Ramos (cell line): ENCODE results near the gene CXCL13.
"Not testable (repeated sequence)": the region's sequence is repeated elsewhere in the genome, so short reads cannot be mapped to it uniquely, and the experiment has no call there.

Source experiments
- in situ Hi-C: fragments of 300-500 bp; cut with MboI; formaldehyde crosslinking; loops from one replicate; pipeline ENCODE4 v1.14.3; 2022; ENCODE audit warnings: low sequenced_read_pairs; ENCODE audit not compliant: unreplicated experiment

The CXCL13 gene, protein sequence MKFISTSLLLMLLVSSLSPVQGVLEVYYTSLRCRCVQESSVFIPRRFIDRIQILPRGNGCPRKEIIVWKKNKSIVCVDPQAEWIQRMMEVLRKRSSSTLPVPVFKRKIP

DNA sequence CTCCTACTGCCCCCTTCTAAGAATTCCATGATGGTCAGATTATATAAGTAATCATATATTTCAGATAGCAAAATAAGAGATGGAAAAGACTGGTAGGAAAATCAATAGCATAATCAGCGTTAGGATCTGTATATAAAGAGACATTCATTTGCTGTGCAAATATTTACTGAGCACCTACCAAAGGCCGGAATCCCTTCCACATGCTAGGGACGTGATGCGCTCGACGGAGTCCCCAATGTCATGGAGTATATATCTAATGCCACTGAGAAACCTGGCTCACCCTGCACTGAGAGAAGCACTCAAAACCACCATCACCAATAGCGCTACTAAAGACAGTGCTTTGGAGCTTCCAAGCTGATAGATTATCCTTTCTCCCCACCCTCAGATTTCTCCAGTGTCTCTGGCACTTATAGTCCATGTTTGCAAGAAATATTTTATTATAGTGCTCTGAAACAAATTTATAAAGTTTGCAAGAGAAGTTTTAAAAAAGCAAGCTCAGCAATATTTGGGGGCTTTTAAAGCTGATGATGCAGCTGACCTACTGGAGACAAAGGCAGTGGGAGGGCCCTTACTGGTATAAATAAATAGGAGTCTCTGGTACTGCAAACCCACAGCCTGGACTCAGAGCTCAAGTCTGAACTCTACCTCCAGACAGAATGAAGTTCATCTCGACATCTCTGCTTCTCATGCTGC is at the start of gene CXCL13:
TSS of gene CXCL13 (plus strand) at position 611 of the 693 bp plus-strand sequence. CDS start at position 657, 46 bp downstream.
- in situ Hi-C loops = loop anchor here (10.0 kb wide), 1 partner anchor 231 kb away; no protein-coding TSS in a partner anchor

DNA sequence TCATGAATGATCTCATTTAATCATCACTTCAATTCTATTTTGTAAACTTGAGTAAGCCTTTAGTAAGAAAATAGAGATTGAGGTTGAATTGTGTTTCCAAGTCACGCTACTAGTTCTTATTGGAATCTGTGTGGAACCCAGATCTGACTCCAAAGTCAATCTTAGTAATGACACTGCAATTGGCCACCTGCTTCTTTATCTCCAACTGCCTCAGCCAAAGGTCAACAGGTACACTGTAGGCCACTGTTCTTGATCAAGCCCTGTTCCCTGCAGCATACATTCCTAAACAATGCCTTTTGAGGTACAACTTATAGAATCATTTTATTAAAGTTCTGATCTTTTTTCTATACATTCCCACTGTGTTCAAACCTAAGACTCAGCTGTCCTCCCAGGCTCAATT is 45.5 kb upstream of the CXCL13 start:
- in situ Hi-C loops = no loop called here

DNA sequence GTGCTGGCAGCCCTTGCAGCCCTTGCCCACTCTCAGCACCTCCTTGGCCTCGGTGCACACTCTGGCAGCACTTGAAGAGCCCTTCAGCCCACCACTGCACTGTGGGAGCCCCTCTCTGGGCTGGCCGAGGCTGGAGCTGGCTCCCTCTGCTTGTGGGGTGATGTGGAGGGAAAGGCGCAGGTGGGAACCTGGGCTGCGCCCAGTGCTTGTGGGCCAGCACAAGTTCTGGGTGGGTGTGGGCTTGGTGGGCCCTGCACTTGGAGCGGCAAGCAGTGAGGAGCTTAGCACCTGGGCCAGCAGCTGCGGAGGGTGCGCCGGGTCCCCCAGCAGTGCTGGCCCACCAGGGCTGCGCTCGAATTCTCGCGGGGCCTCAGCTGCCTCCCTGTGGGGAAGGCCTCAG is 43.9 kb upstream of the CXCL13 start:
- in situ Hi-C loops = not testable (repeated sequence)

DNA sequence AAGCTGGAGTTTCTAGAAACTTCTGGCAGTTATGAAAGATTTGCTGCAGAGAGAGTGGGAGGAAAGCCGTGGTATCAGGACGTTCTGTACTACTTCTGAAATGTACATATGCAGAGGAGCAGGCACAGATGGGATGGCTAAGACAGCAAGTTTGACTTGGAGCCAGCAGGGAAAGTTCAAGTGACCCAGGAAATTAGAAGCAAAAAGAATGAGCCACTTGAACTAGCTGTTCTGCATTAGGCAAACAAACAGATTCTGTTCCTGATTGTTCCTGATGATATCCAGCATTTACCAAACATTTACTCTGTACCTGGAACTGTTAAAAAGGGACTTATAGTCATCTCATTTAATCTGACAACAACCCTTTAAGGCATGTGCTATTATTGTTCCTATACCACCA is 41.4 kb upstream of the CXCL13 start:
- in situ Hi-C loops = no loop called here

DNA sequence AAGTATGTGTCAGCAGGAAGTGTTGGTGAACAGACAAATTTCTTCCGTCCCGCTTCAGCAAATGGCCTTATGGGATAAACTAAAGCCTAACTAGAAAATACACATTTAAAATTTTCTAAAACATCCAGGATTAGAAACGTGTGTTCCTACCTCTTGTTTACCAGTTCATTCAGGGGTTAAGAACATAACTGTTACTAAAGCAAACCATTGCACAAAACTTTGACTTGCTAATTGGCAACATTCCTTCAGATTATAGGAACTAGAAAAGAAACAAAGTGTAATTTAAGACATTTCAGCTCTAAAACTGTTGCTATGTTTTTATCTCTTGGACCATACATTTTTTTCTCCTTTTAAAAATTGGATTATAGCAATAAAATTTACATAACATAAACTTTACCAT is 39.5 kb upstream of the CXCL13 start:
- in situ Hi-C loops = no loop called here

DNA sequence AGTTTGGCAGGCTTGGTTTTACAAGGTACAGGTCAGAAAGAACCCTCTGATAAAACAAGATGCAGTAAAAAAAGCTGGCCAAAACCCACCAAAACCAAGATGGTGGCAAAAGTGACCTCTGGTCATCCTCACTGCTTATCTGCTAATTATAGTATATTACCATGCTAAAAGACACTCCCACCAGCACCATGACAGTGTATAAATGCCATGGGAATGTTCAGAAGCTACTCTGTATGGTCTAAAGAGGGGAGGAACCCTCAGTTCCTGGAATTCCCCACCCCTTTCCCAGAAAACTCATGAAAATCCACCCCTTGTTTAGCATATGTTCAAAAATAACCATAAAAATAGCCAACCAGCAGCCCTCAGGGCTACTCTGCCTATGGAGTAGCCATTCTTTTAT is 38.1 kb upstream of the CXCL13 start:
- in situ Hi-C loops = no loop called here

DNA sequence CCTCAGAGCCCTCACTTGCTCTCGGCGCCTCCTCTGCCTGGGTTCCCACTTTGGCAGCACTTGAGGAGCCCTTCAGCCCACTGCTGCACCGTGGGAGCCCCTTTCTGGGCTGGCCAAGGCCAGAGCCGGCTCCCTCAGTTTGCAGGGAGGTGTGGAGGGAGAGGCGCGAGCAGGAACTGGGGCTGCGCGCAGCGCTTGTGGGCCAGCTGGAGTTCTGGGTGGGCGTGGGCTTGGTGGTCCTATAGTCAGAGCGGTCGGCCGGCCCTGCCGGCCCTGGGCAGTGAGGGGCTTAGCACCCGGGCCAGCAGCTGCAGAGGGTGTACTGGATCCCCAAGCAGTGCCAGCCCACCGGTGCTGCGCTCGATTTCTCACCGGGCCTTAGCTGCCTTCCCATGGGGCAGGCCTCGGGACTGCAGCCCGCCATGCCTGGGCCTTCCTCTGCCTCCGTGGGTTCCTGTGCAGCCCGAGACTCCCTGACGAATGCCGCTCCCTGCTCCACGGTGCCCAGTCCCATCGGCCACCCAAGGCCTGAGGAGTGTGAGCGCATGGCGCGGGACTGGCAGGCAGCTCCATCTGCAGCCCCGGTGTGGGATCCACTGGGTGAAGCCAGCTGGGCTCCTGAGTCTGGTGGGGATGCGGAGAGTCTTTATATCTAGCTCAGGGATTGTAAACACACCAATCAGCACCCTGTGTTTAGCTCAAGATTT is 35.0 kb upstream of the CXCL13 start:
- in situ Hi-C loops = not testable (repeated sequence)

DNA sequence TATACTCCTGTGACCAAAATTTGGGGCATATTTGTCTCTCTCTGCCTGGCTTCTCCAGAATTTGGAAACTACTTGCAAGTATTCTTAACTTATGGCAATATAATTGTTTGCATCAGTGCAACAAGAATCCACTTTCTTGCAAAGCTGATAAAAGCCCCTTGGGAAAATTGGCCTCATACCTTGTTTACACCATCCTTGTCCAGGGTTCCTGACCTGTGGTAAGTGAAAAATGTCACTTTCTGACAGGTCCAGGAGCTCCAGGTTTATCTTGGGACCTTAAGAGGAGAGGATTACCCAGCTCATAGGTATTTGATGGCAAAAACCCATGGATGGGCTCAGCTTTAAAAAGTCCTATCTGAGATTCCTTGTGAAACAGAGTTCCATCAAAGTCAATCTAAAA is 29.3 kb upstream of the CXCL13 start:
- in situ Hi-C loops = no loop called here

DNA sequence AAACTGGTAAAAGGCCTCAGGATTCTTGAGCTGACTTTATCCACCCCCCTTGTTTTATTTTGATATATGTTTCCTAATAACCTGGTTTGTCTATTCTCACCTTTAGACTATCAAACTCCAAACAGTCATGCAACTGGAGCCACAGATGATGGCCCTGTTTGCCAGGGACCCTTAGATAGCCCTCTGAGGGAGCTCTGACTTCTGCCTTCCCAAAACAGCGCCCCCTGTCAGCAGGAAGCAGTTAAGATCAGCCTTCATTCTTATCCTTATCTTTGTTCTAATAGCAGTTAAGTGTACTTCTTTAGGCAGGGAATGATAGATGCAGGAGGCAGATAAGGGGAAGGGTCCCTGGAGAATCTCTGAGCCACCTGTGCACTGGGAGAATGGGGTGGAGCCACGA is 27.5 kb upstream of the CXCL13 start:
- in situ Hi-C loops = no loop called here

DNA sequence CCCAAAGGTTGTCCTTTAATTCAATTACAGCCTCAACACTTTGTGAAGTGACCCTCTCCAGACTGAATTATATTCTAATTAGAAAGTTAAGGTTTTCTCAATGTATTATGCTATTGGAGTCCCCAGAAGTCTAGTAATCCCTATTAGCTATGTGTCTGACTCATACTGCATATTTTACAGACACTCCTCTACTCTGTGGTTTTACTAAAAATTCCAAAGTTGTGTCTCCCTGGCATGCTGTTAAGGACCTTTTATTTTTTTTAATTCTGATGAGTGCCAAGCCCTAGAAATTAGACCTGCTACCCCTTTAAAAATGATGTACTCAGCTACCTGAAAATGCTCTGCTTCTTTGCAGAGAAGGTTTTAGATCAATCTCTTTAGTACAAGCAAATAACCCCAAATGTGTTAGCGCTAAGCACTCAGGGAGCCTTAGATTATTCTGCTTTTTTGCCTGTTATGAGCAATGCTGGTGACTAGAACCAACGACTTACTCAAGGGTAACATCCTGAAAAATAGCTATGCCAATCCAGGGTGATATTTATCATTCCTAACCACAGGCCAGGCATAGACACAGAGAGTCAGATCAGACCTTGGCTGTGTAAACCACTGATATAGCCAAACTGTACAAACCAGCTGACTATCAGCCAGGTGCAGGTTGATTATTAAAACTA is 26.1 kb upstream of the CXCL13 start:
- in situ Hi-C loops = no loop called here

DNA sequence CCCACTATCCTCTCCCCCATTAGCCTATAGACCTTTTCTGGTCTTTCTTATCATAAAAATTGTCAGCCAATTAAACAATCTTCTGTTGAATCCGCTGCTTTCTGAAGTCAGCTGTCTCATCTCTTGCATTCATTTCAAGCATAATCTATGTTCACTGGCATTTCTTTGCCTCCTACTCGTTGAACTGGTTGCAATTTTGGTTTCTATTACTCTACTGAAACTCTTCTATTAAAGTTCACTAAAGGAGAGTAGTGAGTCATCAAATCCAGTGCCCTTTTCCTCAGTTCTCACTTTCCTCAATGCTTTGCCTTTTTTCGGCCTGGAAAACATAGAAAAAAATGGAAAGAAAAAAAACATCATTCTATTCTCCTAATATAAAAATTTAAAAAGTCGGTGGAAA is 23.9 kb upstream of the CXCL13 start:
- in situ Hi-C loops = no loop called here

DNA sequence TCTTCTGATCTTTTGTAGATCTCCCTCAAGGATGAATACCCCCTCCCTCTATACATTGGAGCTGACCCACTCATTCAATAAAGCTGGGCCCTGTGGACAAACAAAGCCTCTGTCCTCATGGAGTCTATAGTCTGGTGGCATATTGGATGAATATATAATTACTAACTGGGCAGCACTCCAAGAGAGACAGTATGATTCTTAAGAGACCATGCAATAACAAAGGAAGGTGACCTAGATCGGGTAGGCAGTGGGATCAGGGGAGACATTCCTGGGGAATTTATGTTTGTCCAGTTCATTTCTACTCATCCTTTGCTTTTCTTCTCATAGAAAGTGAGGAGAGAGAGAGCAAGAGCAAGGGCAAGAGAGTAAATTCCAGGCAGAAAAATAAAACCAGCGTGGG is 23.5 kb upstream of the CXCL13 start:
- in situ Hi-C loops = no loop called here

DNA sequence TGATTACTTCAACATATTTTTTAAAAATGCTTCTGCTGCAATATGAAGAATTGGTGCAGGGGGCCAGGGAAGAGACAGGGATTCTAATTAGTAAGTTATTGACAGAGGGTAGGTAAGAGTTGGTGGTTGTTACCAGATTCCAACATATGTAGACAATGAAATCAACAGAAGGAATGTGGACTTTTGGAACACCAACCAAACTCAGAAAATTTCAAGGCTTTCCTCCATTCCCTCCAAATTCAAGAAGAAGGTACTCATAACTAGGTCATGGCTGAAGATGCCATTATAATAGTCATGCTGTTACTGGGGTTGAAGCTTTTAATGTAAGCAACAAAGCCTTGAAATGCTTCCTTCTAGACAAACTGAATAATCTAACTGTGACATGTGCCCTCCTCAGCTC is 22.9 kb upstream of the CXCL13 start:
- in situ Hi-C loops = no loop called here

DNA sequence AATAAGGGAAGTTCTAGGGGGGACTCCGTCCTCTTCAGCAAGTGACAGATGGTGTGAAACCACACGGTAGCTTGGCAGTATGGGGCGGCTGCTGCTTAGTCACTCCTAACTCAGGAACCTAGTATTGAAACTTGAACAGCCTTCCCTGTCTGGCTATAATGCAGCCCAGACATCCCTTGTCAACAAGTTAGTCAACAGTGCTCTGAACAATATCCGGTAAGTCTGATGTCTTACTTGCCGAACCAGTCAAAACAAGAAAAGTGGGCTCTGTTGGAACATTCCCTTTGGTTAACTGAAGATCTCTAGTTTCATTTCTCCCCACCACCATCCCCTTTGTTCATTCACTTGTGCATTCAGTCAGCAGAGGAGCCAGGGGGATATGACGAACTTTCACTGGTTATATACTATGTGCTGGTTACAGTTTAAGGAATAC is 18.7 kb upstream of the CXCL13 start:
- in situ Hi-C loops = no loop called here

DNA sequence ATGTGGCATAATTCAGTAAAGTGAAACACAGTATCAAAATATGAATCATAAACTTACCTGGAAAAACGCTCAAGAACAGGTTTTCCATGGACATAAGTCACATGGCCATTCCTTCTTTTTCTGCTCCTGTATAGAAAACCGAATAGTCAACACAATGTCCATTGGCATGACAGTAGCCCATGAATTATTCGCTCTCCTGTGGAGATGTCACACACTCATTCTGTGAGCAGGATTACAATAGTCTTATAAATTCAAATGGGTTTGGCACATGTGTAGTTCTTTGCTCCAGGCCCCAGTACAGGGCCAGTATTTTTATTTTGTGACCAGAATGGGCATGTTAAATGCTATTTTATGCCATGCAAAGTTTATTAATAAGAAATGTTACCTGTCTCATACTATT is 15.1 kb upstream of the CXCL13 start:
- in situ Hi-C loops = no loop called here

DNA sequence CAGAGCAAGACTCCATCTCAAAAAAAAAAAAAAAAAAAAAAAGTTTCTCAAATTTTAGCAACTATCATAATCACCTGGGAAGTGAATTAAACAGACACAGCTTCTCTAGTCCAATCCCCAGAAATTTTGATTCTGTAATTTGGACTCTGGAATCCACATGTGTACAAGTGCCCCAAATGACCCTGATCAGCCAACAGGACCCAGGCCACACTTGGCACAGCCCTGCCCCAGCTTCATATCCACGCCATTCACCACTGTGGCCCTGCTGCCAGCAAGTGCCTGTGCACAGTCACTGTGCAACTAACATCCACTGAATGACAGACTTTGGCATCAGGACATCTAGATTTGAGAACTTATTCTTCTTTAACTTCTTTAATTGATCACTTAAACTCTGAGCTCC is 14.1 kb upstream of the CXCL13 start:
- in situ Hi-C loops = no loop called here

DNA sequence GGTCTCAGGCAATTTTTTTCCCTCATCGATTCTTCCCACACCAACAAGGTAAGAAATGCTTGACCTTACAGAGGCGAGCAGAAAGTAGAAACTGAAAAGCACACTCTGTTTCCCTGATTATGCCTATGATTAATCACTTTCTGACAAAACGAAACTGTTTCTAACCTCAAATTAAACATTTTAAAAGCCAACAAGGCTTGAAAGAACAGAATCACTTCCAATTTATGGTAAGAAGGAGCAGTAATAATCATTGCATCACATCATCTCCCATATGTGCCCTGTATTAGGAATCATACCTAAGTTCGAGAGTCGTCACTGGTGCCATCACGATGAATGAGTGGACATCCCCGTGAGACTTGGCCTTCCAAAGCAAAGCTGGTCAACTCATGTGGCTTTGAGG is 12.5 kb upstream of the CXCL13 start:
- in situ Hi-C loops = no loop called here

DNA sequence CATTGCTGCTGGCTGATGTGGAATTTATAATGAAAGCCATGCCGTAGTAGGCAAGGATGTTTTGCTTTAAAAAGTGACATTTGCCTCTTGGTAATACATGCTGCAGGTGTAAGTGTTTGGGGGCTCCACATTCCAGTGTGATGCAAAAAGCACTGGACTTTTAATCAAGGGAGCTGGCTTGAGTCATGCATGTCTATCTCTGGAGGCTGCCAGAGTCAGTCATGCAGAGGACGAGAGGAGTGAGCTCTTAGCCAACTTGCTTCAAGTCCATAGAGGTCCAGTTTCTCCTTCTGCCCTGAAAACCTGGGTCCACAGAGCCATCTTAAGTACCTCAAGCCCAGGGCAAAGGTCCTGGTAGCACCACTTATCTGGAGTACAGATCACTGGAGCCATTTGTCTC is 11.6 kb upstream of the CXCL13 start:
- in situ Hi-C loops = no loop called here

DNA sequence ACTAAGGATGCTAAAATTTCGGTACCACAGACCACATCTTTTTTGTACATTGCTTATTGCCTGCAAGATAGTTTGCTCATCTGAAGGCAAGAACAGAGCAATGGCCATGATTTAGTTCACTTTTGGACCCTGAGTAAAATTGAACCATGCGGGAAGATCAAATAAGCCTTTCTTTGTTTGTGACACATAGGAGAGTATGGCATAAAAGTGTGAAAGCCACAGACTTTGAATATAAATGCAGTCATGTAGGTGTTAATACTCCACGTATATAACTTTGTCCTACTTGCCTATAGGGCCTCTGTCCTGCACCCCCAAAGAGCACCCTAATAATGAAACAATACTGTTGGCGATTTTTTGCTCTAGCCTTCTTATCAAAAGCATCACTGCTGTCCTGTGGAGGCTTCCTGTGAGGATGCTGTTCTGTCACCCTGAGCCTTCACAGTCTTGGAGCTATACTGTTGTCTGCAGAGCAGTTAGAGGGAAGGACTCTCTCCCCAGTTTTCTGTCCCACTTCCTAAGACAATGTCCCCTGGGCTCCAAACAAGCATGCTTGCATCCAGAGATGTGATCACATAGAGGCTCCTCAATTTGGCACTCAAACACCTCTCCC is 10.2 kb upstream of the CXCL13 start:
- in situ Hi-C loops = no loop called here

DNA sequence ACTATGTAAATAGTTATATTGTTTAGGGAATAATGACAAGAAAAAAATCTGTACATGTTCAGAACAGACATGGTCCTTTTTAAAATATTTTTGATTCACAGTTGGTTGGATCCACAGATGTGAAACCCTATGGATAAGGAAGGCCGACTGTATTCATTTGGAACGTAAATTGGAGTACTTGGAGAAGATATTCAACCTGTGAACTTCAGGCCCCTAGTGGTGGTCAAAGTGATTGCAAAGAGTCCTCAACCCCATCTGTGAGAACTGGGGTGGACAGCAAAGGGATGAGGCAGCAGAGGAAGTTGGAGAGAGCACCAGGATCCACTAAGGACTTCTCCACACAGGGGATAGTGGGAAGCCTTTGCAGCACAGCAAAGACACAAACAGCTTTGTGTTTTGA is 6.2 kb upstream of the CXCL13 start:
- in situ Hi-C loops = no loop called here
